ENCODE results near the gene PRKN.

Gene PRKN

DNA sequence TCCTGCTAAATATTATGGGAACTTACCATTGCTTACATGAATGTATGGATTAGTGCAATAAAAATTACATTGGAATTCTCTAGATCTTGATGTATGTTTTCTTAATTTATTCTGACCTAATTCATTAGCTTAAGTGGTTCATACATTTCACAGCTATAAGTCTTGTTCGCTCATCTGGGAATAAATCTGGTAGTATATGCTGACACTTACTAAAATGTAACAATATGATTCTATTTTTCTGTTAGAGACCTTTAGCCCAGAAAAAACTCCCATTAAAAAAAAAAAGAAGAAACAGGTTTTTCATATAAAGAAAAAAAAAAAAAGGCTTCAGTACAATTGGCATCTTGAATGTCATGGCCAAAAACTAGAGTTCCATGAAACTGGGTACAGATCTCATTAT is 1059.6 kb downstream of the PRKN start:
- no peaks in the 10 kb centered on the region for H3K27me3 Mint-ChIP-seq (ENCODE audit: low read depth, poor library complexity)
- TF ChIP-seq, protein P1, sequence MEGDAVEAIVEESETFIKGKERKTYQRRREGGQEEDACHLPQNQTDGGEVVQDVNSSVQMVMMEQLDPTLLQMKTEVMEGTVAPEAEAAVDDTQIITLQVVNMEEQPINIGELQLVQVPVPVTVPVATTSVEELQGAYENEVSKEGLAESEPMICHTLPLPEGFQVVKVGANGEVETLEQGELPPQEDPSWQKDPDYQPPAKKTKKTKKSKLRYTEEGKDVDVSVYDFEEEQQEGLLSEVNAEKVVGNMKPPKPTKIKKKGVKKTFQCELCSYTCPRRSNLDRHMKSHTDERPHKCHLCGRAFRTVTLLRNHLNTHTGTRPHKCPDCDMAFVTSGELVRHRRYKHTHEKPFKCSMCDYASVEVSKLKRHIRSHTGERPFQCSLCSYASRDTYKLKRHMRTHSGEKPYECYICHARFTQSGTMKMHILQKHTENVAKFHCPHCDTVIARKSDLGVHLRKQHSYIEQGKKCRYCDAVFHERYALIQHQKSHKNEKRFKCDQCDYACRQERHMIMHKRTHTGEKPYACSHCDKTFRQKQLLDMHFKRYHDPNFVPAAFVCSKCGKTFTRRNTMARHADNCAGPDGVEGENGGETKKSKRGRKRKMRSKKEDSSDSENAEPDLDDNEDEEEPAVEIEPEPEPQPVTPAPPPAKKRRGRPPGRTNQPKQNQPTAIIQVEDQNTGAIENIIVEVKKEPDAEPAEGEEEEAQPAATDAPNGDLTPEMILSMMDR (IDR thresholded peaks at IDR 0.05), result no peak
- no peak overlapping the region for H3K4me3 Mint-ChIP-seq
- no peak for DNase-seq
- no peaks in the 10 kb centered on the region for H3K36me3 Mint-ChIP-seq (ENCODE audit: low read depth)
- no peak overlapping the region for H3K27ac Mint-ChIP-seq
- H3K9me3 Mint-ChIP-seq, result peaks cover 14% of the 10 kb centered on the region
- no peaks in the 10 kb centered on the region for H3K4me1 Mint-ChIP-seq

DNA sequence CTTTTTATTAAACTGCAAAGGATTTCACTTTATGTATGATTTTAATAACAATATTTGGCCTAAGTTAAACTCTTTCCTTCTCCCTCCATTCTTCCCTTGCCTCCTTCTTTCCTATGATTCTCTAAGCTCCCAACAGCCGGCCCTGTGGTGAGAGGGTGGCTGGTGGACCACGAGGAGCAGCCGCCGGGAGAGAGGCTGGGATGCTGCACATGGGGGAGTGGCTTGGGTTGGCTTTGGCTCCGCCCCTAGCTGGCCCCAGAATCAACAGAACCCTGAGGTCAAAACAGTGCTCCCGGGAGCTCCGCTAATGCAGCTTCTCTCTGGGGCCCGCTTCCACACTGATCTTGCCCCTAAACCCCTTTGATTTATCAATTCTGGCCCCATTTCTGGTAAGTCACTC is 1063.9 kb downstream of the PRKN start:
- no peak overlapping the region for H3K27ac Mint-ChIP-seq
- H3K27me3 Mint-ChIP-seq (ENCODE audit: low read depth, poor library complexity), result no peaks in the 10 kb centered on the region
- H3K4me3 Mint-ChIP-seq, result no peak overlapping the region
- TF ChIP-seq, protein P1 (IDR thresholded peaks at IDR 0.05), result no peak
- no peaks in the 10 kb centered on the region for H3K36me3 Mint-ChIP-seq (ENCODE audit: low read depth)
- DNase-seq, result no peak
- peaks cover 28% of the 10 kb centered on the region for H3K9me3 Mint-ChIP-seq
- H3K4me1 Mint-ChIP-seq, result no peaks in the 10 kb centered on the region

DNA sequence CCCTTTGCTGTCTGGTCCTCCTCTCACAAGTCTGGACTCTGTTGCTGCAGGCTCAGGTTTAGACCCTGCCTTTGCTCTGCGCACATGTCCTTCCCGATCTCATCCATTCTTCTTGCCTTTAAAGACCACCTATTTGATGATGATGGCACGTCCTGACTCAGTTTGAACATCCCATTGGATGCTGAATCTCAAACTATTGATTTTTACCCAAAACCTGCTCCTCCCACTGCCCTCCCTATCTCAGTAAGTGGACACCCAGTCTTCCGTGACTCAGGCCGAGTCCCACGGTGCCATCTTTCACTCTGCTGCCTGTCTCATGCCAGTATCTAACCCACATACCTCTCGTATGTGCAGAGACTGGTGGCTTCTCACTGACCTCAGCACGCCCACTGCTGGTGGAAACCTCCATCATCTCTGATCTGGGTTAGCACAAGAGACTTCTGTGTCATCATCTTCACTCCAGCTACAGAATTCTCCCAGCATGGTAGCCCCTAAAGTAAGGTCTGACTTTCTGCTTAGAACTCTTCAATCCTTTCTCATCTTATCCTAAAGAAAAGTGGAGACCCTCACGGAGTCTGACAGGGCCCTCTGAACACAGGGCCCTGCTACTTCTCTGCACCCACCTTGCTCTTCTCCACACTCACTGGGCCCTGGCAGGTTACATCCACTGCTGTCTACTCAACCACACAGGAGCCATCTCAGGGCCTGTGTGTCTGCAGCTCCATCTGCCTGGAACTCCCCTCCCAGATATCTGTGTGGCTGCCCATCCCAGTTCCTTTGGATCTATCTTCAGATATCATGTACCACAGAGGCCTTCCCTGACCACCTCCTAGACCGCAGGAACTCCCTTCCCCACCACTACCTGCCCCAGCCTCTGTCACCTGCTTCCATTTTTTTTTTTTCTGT is 1066.6 kb downstream of the PRKN start:
- H3K4me1 Mint-ChIP-seq, result no peaks in the 10 kb centered on the region
- no peak for DNase-seq
- H3K36me3 Mint-ChIP-seq (ENCODE audit: low read depth), result no peaks in the 10 kb centered on the region
- peaks cover 28% of the 10 kb centered on the region for H3K9me3 Mint-ChIP-seq
- no peak overlapping the region for H3K27ac Mint-ChIP-seq
- no peaks in the 10 kb centered on the region for H3K27me3 Mint-ChIP-seq (ENCODE audit: low read depth, poor library complexity)
- TF ChIP-seq, protein P1 (IDR thresholded peaks at IDR 0.05), result no peak
- H3K4me3 Mint-ChIP-seq, result no peak overlapping the region

DNA sequence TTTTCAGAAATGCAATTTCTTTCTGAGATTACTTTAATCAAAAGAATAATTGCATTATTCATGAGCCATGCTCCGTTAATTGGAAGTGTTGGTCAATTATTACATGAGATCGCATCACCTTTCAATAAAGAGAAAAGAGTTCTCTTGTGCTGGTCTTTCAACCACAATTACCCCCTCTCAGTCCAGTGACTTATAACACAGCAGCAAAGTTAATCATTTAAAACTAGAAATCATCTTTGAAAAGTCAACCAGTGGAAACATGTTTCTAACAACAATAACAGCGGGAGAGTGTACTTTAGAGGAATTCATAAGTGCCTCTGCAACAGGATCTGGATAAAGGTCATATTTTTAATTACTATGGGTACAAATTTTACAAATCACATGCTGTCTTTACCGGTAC is 1069.4 kb downstream of the PRKN start:
- no peak overlapping the region for H3K4me3 Mint-ChIP-seq
- no peaks in the 10 kb centered on the region for H3K4me1 Mint-ChIP-seq
- no peaks in the 10 kb centered on the region for H3K36me3 Mint-ChIP-seq (ENCODE audit: low read depth)
- H3K9me3 Mint-ChIP-seq, result peaks cover 16% of the 10 kb centered on the region
- TF ChIP-seq, protein P1 (IDR thresholded peaks at IDR 0.05), result no peak
- no peaks in the 10 kb centered on the region for H3K27me3 Mint-ChIP-seq (ENCODE audit: low read depth, poor library complexity)
- DNase-seq, result no peak
- no peak overlapping the region for H3K27ac Mint-ChIP-seq

DNA sequence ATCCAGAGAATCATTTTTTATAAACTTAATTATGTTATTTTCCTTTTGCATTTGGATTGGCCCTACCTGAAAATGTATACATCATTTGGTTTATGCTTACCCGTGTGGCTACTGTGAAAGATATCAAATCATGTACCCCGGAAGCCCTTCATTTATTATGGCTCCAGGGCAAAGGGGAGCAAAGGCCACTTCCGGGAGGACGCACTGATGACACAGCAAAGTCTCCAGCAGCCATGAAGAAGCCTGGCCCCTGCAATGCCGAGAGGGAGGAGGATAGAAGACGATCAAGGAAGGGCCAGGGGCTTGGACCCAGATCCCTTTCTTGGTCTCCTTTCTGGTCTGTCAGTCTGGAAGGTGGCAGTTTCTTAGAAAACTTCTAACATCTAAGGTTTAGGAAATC is 1073.4 kb downstream of the PRKN start:
- Mint-ChIP-seq H3K9me3 (no peaks in the 10 kb centered on the region), H3K36me3 (ENCODE audit: low read depth) (no peaks in the 10 kb centered on the region), H3K4me3 (no peak overlapping the region), H3K27ac (no peak overlapping the region), H3K4me1 (no peaks in the 10 kb centered on the region), H3K27me3 (ENCODE audit: low read depth, poor library complexity) (no peaks in the 10 kb centered on the region)
- no peak for DNase-seq
- TF ChIP-seq, protein P1 (IDR thresholded peaks at IDR 0.05), result no peak

DNA sequence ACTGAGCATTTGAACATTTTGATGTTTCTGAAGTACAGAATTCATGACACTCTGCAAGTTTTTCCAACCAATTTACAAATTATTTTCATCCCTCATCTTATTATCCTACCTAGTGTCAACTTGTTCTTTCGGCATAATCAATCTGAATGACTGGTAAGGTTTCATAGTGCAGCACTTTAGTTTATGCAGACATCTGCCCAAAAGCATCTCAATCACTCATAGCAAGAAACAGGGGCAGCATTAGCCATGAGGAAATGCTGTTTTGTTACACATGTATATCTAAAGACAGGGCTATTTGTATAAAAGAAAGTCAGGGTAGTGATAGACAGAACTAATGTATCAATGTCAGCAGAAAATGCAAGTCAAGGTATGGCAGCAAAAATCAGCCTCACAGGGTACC is 1075.6 kb downstream of the PRKN start:
- Mint-ChIP-seq H3K4me1 (no peaks in the 10 kb centered on the region), H3K36me3 (ENCODE audit: low read depth) (no peaks in the 10 kb centered on the region), H3K27ac (no peak overlapping the region)

More for the DNA sequence above, 1075.6 kb downstream of the PRKN start:
- TF ChIP-seq, protein P1 (IDR thresholded peaks at IDR 0.05), result no peak
- H3K9me3 Mint-ChIP-seq, result no peaks in the 10 kb centered on the region
- no peak overlapping the region for H3K4me3 Mint-ChIP-seq
- no peak for DNase-seq
- H3K27me3 Mint-ChIP-seq (ENCODE audit: low read depth, poor library complexity), result no peaks in the 10 kb centered on the region

All from nephron progenitor cell (in vitro differentiated cells).